H9 (cell line): Measurements from ENCODE around the gene PRKCD. TPM values are rescaled to one million over a fixed set of nuclear protein-coding genes. Genes with fewer than 3 reads are reported as not detected.

Source experiments
- DNase-seq: peaks from one replicate; pipeline ENCODE4 v3.0.0-alpha.2; 2017
- H2AFZ ChIP-seq: one replicate; pipeline ENCODE4 v1.6.1; 2013; ENCODE audit warnings: mild to moderate bottlenecking, low read length, control low read depth, moderate library complexity
- H2AK5ac ChIP-seq: 2 replicates; pipeline ENCODE4 v1.6.1; 2013; ENCODE audit warnings: low read length, control low read depth, mixed read lengths; ENCODE audit not compliant: insufficient read length
- H2BK120ac ChIP-seq: one replicate; pipeline ENCODE4 v1.6.1; 2013; ENCODE audit warnings: low read depth, mild to moderate bottlenecking, low read length, control low read depth, inconsistent platforms; ENCODE audit not compliant: poor library complexity, severe bottlenecking
- H2BK12ac ChIP-seq: 2 replicates; pipeline ENCODE4 v1.6.1; 2013; ENCODE audit warnings: low read length, control low read depth, mixed read lengths, low read depth; ENCODE audit not compliant: insufficient read length
- H2BK15ac ChIP-seq: 2 replicates; pipeline ENCODE4 v1.6.1; 2013; ENCODE audit warnings: low read depth, low read length, control low read depth
- H2BK20ac ChIP-seq: one replicate; pipeline ENCODE4 v1.6.1; 2013; ENCODE audit warnings: low read depth, mild to moderate bottlenecking, low read length, control low read depth, inconsistent platforms; ENCODE audit not compliant: poor library complexity, severe bottlenecking
- H2BK5ac ChIP-seq: 2 replicates; pipeline ENCODE4 v1.6.1; 2013; ENCODE audit warnings: low read length, control low read depth, mixed read lengths; ENCODE audit not compliant: insufficient read length
- H3K14ac ChIP-seq: 2 replicates; pipeline ENCODE4 v1.6.1; 2013; ENCODE audit warnings: low read length, control low read depth; ENCODE audit not compliant: insufficient read depth
- H3K18ac ChIP-seq: 2 replicates; pipeline ENCODE4 v1.6.1; 2013; ENCODE audit warnings: low read depth, mild to moderate bottlenecking, mixed read lengths, low read length, control low read depth; ENCODE audit not compliant: insufficient read length
- H3K23ac ChIP-seq: 2 replicates; pipeline ENCODE4 v1.6.1; 2013; ENCODE audit warnings: low read length, control low read depth, mixed read lengths, low read depth; ENCODE audit not compliant: insufficient read length
- H3K23me2 ChIP-seq: 2 replicates; pipeline ENCODE4 v1.6.1; 2013; ENCODE audit warnings: low read depth, mild to moderate bottlenecking, mixed read lengths, low read length, control low read depth; ENCODE audit not compliant: insufficient read length, poor library complexity, severe bottlenecking
- H3K27ac ChIP-seq: 2 replicates; pipeline ENCODE4 v1.5.1; 2013; ENCODE audit warnings: low read length, control low read depth, mixed read lengths, low read depth; ENCODE audit not compliant: insufficient read length
- H3K27me3 ChIP-seq: 2 replicates; pipeline ENCODE4 v1.6.1; 2013; ENCODE audit warnings: low read length, control low read depth, inconsistent platforms; ENCODE audit not compliant: insufficient read depth
- H3K4ac ChIP-seq: 2 replicates; pipeline ENCODE4 v1.6.1; 2013; ENCODE audit warnings: low read depth, mild to moderate bottlenecking, control low read depth, inconsistent platforms, low read length, moderate library complexity
- H3K4me1 ChIP-seq: 2 replicates; pipeline ENCODE4 v1.6.1; 2013; ENCODE audit warnings: low read length, control low read depth, inconsistent platforms; ENCODE audit not compliant: insufficient read depth
- H3K4me2 ChIP-seq: 2 replicates; pipeline ENCODE4 v1.6.1; 2013; ENCODE audit warnings: low read length, control low read depth, mixed read lengths; ENCODE audit not compliant: insufficient read length, insufficient read depth
- H3K56ac ChIP-seq: 2 replicates; pipeline ENCODE4 v1.6.1; 2013; ENCODE audit warnings: low read depth, mild to moderate bottlenecking, mixed read lengths, low read length, control low read depth; ENCODE audit not compliant: insufficient read length
- H3K79me1 ChIP-seq: 2 replicates; pipeline ENCODE4 v1.6.1; 2013; ENCODE audit warnings: low read depth, mild to moderate bottlenecking, moderate library complexity, low read length, control low read depth, inconsistent platforms; ENCODE audit not compliant: insufficient read depth, poor library complexity, severe bottlenecking
- H3K79me2 ChIP-seq: 2 replicates; pipeline ENCODE4 v1.6.1; 2013; ENCODE audit warnings: low read length, control low read depth, inconsistent platforms; ENCODE audit not compliant: insufficient read depth
- H3K9ac ChIP-seq: 2 replicates; pipeline ENCODE4 v1.6.1; 2013; ENCODE audit warnings: low read length, control low read depth, mixed read lengths; ENCODE audit not compliant: insufficient read length; ENCODE audit errors: extremely low read depth
- H3K9me3 ChIP-seq: one replicate; pipeline ENCODE4 v1.6.1; 2013; ENCODE audit warnings: low read depth, low read length, inconsistent platforms; ENCODE audit not compliant: control insufficient read depth
- H3T11ph ChIP-seq: one replicate; pipeline ENCODE4 v1.6.1; 2013; ENCODE audit warnings: mild to moderate bottlenecking, low read length, control low read depth, inconsistent platforms
- H4K20me1 ChIP-seq: one replicate; pipeline ENCODE4 v1.6.1; 2013; ENCODE audit not compliant: control insufficient read depth, insufficient read length, insufficient read depth
- H4K5ac ChIP-seq: 2 replicates; pipeline ENCODE4 v1.6.1; 2013; ENCODE audit warnings: low read depth, mild to moderate bottlenecking, mixed read lengths, low read length, control low read depth; ENCODE audit not compliant: insufficient read length
- H4K8ac ChIP-seq: replicated peaks from 2 replicates; pipeline ENCODE4 v1.6.1; 2013; ENCODE audit warnings: low read length, control low read depth, mixed read lengths, low read depth; ENCODE audit not compliant: insufficient read length
- H4K91ac ChIP-seq: 2 replicates; pipeline ENCODE4 v1.6.1; 2013; ENCODE audit warnings: low read depth, mild to moderate bottlenecking, moderate library complexity, mixed read lengths, low read length, control low read depth; ENCODE audit not compliant: insufficient read length
- H3K27ac Mint-ChIP-seq, 3 experiments: 2 replicates in 2 of 3; 3 replicates in 1 of 3; pipeline ENCODE4 v1.8.0; 2020 to 2021; ENCODE audit warnings: mixed read lengths in 3 of 3, mild to moderate bottlenecking in 1 of 3, moderate library complexity in 1 of 3
- H3K27me3 Mint-ChIP-seq: 2 replicates; pipeline ENCODE4 v1.8.0; 2021; ENCODE audit warnings: low read depth, mild to moderate bottlenecking, moderate library complexity, mixed read lengths
- H3K36me3 Mint-ChIP-seq, 3 experiments: 2 replicates in 2 of 3; 3 replicates in 1 of 3; pipeline ENCODE4 v1.8.0; 2020 to 2021; ENCODE audit warnings: low read depth in 3 of 3, mixed read lengths in 3 of 3; ENCODE audit not compliant: insufficient read depth in 1 of 3
- H3K4me1 Mint-ChIP-seq, 2 experiments: 2 replicates each; pipeline ENCODE4 v1.8.0; 2020; ENCODE audit warnings: mixed read lengths in 2 of 2
- H3K4me3 Mint-ChIP-seq, 2 experiments: 2 replicates in 1 of 2; 3 replicates in 1 of 2; pipeline ENCODE4 v1.8.0; 2020 to 2021; ENCODE audit warnings: mild to moderate bottlenecking in 2 of 2, mixed read lengths in 2 of 2, moderate library complexity in 1 of 2
- H3K9me3 Mint-ChIP-seq, 2 experiments: 2 replicates in 1 of 2; 3 replicates in 1 of 2; pipeline ENCODE4 v1.8.0; 2020; ENCODE audit warnings: mild to moderate bottlenecking in 2 of 2, mixed read lengths in 2 of 2, moderate library complexity in 1 of 2
- WGBS: extraction: QIAGEN DNeasy Blood & Tissue Kit; methylation state at CpG from one replicate; pipeline ENCODE4 v1.1.7; 2013; ENCODE audit warnings: missing lambda C conversion rate, low lambda C conversion rate, mixed read lengths; ENCODE audit not compliant: insufficient read length; ENCODE audit errors: extremely low coverage; 5-methylcytosine and 5-hydroxymethylcytosine counted together
- total RNA-seq: library from RNA; stranded (reverse); gene quantifications from 2 replicates; pipeline ENCODE4 v1.2.1, GENCODE V29; 2021
- TF ChIP-seq, protein P1 (sequence below): fragments of 200-600 bp; sonication (generic); conservative IDR thresholded peaks from 3 replicates; pipeline ENCODE4 v1.8.0; 2021; ENCODE audit warnings: antibody characterized with exemption, mild to moderate bottlenecking

Gene PRKCD
- total RNA-seq, 1 experiment from 2014 or later: 23.7 TPM

- Histone ChIP-seq H3K9ac (no peak overlapping the region), H4K91ac (no peak overlapping the region), H2BK5ac (no peak overlapping the region), H2AFZ (no peak overlapping the region), H4K5ac (no peak overlapping the region), H3K79me1 (no peaks in the 10 kb centered on the region), H2BK20ac (no peak overlapping the region), H3K23me2 (no peaks in the 10 kb centered on the region), H3K27ac (no peak overlapping the region), H2AK5ac (no peak overlapping the region), H3K4ac (no peak overlapping the region), H3K9me3 (no peaks in the 10 kb centered on the region), H2BK120ac (no peak overlapping the region), H2BK15ac (no peak overlapping the region), H3K14ac (no peak overlapping the region), H3K4me2 (no peak overlapping the region), H3K27me3 (no peaks in the 10 kb centered on the region; the same call in 1 of the 2 replicates), H3T11ph (no peak overlapping the region), H3K4me1 (peaks cover 9% of the 10 kb centered on the region; the same call in 1 of the 2 replicates), H2BK12ac (no peak overlapping the region), H3K79me2 (no peaks in the 10 kb centered on the region; the same call in 1 of the 2 replicates), H4K20me1 (peaks cover 2% of the 10 kb centered on the region), H3K23ac (no peak overlapping the region), H3K56ac (no peak overlapping the region), H4K8ac (no peak overlapping the region), H3K18ac (no peak overlapping the region)
- Mint-ChIP-seq H3K27me3 (peaks cover 3% of the 10 kb centered on the region), H3K9me3 (no peaks in the 10 kb centered on the region), H3K36me3 (no peaks in the 10 kb centered on the region; a peak in 1 of 7 replicates), H3K4me3 (no peak overlapping the region), H3K4me1 (peaks cover 49 to 58% of the 10 kb centered on the region in 2 experiments), H3K27ac (no peak overlapping the region)
- no peak for DNase-seq
- WGBS: no CpG with 5 or more reads among the region's 9 CpGs
- TF ChIP-seq, protein P1, sequence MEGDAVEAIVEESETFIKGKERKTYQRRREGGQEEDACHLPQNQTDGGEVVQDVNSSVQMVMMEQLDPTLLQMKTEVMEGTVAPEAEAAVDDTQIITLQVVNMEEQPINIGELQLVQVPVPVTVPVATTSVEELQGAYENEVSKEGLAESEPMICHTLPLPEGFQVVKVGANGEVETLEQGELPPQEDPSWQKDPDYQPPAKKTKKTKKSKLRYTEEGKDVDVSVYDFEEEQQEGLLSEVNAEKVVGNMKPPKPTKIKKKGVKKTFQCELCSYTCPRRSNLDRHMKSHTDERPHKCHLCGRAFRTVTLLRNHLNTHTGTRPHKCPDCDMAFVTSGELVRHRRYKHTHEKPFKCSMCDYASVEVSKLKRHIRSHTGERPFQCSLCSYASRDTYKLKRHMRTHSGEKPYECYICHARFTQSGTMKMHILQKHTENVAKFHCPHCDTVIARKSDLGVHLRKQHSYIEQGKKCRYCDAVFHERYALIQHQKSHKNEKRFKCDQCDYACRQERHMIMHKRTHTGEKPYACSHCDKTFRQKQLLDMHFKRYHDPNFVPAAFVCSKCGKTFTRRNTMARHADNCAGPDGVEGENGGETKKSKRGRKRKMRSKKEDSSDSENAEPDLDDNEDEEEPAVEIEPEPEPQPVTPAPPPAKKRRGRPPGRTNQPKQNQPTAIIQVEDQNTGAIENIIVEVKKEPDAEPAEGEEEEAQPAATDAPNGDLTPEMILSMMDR: no peak
Observed at GRCh38 chr3:53166781-53167291, 5.8 kb downstream of the PRKCD start.
